K562 (cell line): ENCODE data around the gene CCNL1. TPM values are rescaled to one million over a fixed set of nuclear protein-coding genes. Genes with fewer than 3 reads are reported as not detected.

Source experiments
- BCL6 ChIP-seq: fragments of 250-450 bp; sonication (Bioruptor Pico); IDR thresholded peaks from 2 replicates; pipeline ENCODE4 v1.4.0; 2020
- CBFA2T2 ChIP-seq: fragments of 450-650 bp; conservative IDR thresholded peaks from 2 replicates; pipeline ENCODE4 v1.6.1; 2017; ENCODE audit warnings: mild to moderate bottlenecking
- CEBPB ChIP-seq: fragments of 450-650 bp; IDR thresholded peaks from 2 replicates; pipeline ENCODE4 v1.6.1; 2016; ENCODE audit warnings: missing genetic modification characterization, missing compliant biosample characterization
- DIDO1 ChIP-seq: fragments of 450-650 bp; IDR thresholded peaks from 2 replicates; pipeline ENCODE4 v1.6.1; 2016; ENCODE audit warnings: low read depth, missing biosample characterization, missing genetic modification characterization
- DMBX1 ChIP-seq: fragments of 250-450 bp; sonication (Bioruptor Pico); IDR thresholded peaks from 2 replicates; pipeline ENCODE4 v1.8.0; 2022; ENCODE audit warnings: inconsistent platforms, mild to moderate bottlenecking, moderate library complexity, borderline replicate concordance
- EP300 ChIP-seq: IDR thresholded peaks from 2 replicates; pipeline ENCODE4 v1.6.1; 2012; ENCODE audit warnings: low read length, improper control_type of control experiment
- HEY1 ChIP-seq: fragments of 250-450 bp; sonication (Bioruptor Pico); IDR thresholded peaks from 2 replicates; pipeline ENCODE4 v1.5.0; 2020; ENCODE audit warnings: mild to moderate bottlenecking, moderate library complexity, borderline replicate concordance
- HOXB6 ChIP-seq: fragments of 250-450 bp; sonication (Bioruptor Pico); IDR thresholded peaks from 2 replicates; pipeline ENCODE4 v1.5.1; 2022; ENCODE audit warnings: mild to moderate bottlenecking, borderline replicate concordance
- MAZ ChIP-seq, 2 experiments: fragments of 450-650 bp in 1 of 2; sonication (generic) in 1 of 2; formaldehyde crosslinking; IDR thresholded peaks in 1 of 2; conservative IDR thresholded peaks in 1 of 2; 2 replicates each; pipeline versions ENCODE4 v1.4.0 to v1.5.0; 2020; ENCODE audit warnings: mild to moderate bottlenecking in 1 of 2, missing genetic modification reagents in 1 of 2
- NFATC3 ChIP-seq: fragments of 450-650 bp; IDR thresholded peaks from 2 replicates; pipeline ENCODE4 v1.6.1; 2017; ENCODE audit warnings: mild to moderate bottlenecking
- POLR2B ChIP-seq: fragments of 450-650 bp; IDR thresholded peaks from 2 replicates; pipeline ENCODE4 v1.6.1; 2018; ENCODE audit warnings: low read depth; ENCODE audit not compliant: partially characterized antibody
- SREBF1 ChIP-seq: fragments of 150-350 bp; IDR thresholded peaks from 2 replicates; pipeline ENCODE4 v1.6.1; 2014; ENCODE audit warnings: antibody characterized with exemption, low read depth, low read length, borderline replicate concordance
- SRF ChIP-seq, 2 experiments: fragments of 250-450, 450-650 bp in 1 of 2; sonication (Bioruptor Pico) in 1 of 2; sonication (generic) in 1 of 2; formaldehyde crosslinking; IDR thresholded peaks; 2 replicates each; pipeline versions ENCODE4 v1.5.0 to v1.5.1; 2020 to 2022; ENCODE audit warnings: mild to moderate bottlenecking in 1 of 2, missing genetic modification reagents in 1 of 2
- TAF15 ChIP-seq: fragments of 200-400 bp; formaldehyde crosslinking; IDR thresholded peaks from 2 replicates; pipeline ENCODE4 v1.6.1; 2017; ENCODE audit warnings: mild to moderate bottlenecking, low read depth, low read length, moderate library complexity
- ZNF408 ChIP-seq: fragments of 250-450 bp; sonication (Bioruptor Pico); IDR thresholded peaks from 2 replicates; pipeline ENCODE4 v1.4.0; 2020; ENCODE audit warnings: low read depth, mild to moderate bottlenecking, moderate library complexity
- polyA plus RNA-seq, 8 experiments: library from polyadenylated mRNA; depleted of rRNA in 4 of 8; stranded (reverse) in 5 of 8; unstranded in 3 of 8; fragments of >200 nt; fragmentation: Nextera tagmentation in 2 of 8; fragmentation: Illumina TruSeq in 1 of 8; extraction: Ambion mirVana in 2 of 8; extraction: Trizol in 1 of 8; gene quantifications; 2 replicates each; pipeline versions ENCODE4 v1.2.1 to v1.2.3, GENCODE V29; 2011 to 2014; ENCODE audit warnings: inconsistent platforms in 1 of 8, missing spikeins in 1 of 8
- total RNA-seq, 7 experiments: library from RNA; depleted of rRNA in 6 of 7; stranded (reverse); fragments of >200 nt in 6 of 7; fragmentation: Illumina TruSeq in 2 of 7; extraction: Trizol in 2 of 7; gene quantifications; 2 replicates each; pipeline versions ENCODE4 v1.2.1 to v1.2.3, GENCODE V29; 2011 to 2021; ENCODE audit warnings: low replicate concordance in 1 of 7
- TF ChIP-seq, protein P1 (sequence below): sonication (generic); formaldehyde crosslinking; IDR thresholded peaks from 2 replicates; pipeline ENCODE4 v1.8.0; 2022; ENCODE audit warnings: mild to moderate bottlenecking, missing genetic modification reagents
- TF ChIP-seq, protein P2 (sequence below): fragments of 450-650 bp; conservative IDR thresholded peaks from 2 replicates; pipeline ENCODE4 v1.6.1; 2016; ENCODE audit warnings: missing genetic modification characterization, low read depth, mild to moderate bottlenecking, control low read depth, missing compliant biosample characterization
- TF ChIP-seq, protein P3 (sequence below): sonication (generic); formaldehyde crosslinking; IDR thresholded peaks from 2 replicates; pipeline ENCODE4 v1.8.1; 2022; ENCODE audit warnings: missing genetic modification reagents
- TF ChIP-seq, protein P4 (sequence below): fragments of 200-800 bp; sonication (Bioruptor generic); IDR thresholded peaks from 2 replicates; pipeline ENCODE4 v1.6.1; 2017; ENCODE audit warnings: missing genetic modification characterization, missing compliant biosample characterization
- TF ChIP-seq, protein P5 (sequence below): fragments of 450-650 bp; IDR thresholded peaks from 2 replicates; pipeline ENCODE4 v1.6.1; 2014; ENCODE audit warnings: low read depth, mild to moderate bottlenecking, moderate library complexity, borderline replicate concordance

CCNL1 gene
- total and polyA plus RNA-seq, 9 of the 15 experiments (the other 6 are each of a cell fraction or from before 2014, with no cell fraction given): 16.1 to 186 (median 132) TPM

DNA sequence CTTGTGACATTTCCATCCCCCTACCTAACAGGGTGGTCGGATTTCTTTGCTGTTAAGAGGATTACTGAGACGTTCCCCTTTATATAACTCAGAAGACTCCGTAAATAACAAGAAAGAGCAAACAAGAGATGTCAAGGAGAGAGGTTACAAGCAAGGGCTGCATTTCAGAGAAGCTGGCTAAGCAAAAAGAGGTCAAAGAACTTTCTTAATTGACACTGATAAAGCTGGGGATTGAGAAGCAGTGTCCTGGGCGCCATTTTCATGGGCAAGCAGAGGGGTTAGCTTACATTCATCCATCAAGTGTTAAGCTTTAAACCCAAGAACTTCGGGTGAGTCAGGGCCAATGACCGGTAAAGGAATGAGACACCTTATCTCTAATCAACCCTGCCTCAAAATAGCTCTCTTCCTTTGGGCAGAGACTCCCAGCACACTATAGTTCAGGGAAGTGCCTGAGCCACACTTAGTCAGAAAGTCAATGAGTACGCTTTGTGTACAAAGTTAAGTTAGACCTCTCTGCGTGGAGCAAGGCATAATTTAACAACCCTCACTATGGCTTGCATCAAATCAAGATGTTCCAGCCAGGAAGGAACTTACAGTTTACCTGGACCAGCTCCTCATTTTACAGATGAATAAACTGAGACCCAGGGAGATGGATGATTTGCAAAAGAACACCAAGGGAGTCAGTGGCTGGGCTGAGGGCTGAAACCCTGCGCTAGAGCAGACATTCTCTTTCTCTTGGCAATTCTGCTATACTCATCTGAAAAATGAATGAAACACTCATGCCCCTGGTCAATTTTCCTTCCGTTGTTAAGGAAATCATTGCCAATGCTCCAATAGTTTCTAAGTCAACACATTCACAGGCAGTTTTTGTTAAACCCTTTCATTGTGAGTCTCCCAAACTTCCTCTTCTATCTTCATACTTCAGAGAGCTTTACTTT lies 44.6 kb downstream of the CCNL1 start (continued):
- TF ChIP-seq, protein P1, sequence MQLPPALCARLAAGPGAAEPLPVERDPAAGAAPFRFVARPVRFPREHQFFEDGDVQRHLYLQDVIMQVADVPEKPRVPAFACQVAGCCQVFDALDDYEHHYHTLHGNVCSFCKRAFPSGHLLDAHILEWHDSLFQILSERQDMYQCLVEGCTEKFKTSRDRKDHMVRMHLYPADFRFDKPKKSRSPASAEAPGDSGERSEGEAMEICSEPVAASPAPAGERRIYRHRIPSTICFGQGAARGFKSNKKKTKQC (CRISPR knock-in tag): no peak
- TF ChIP-seq, protein P2, sequence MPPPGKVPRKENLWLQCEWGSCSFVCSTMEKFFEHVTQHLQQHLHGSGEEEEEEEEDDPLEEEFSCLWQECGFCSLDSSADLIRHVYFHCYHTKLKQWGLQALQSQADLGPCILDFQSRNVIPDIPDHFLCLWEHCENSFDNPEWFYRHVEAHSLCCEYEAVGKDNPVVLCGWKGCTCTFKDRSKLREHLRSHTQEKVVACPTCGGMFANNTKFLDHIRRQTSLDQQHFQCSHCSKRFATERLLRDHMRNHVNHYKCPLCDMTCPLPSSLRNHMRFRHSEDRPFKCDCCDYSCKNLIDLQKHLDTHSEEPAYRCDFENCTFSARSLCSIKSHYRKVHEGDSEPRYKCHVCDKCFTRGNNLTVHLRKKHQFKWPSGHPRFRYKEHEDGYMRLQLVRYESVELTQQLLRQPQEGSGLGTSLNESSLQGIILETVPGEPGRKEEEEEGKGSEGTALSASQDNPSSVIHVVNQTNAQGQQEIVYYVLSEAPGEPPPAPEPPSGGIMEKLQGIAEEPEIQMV (tag): peak; percentile 68
- TF ChIP-seq MAZ (CRISPR knock-in tag; conservative IDR thresholded peaks at IDR 0.05 in 1 of 2, IDR thresholded peaks at IDR 0.05 in 1 of 2) (peak in 1 of 2 experiments; percentile 73; a peak in 2 of 4 replicates), NFATC3 (no peak), EP300 (peak; percentile 88), SRF (CRISPR knock-in tag; IDR thresholded peaks at IDR 0.05) (peak in 1 of 2 experiments; percentile 12; a peak in 1 of 4 replicates), HEY1 (no peak), DMBX1 (CRISPR knock-in tag) (peak; percentile 89; the same call in 1 of the 2 replicates), CBFA2T2 (no peak), TAF15 (no peak), ZNF408 (CRISPR knock-in tag) (no peak), DIDO1 (tag) (peak; percentile 55; the same call in 1 of the 2 replicates), HOXB6 (CRISPR knock-in tag) (no peak), CEBPB (no peak), SREBF1 (no peak), POLR2B (peak; percentile 34), BCL6 (CRISPR knock-in tag) (no peak)
- TF ChIP-seq, protein P3, sequence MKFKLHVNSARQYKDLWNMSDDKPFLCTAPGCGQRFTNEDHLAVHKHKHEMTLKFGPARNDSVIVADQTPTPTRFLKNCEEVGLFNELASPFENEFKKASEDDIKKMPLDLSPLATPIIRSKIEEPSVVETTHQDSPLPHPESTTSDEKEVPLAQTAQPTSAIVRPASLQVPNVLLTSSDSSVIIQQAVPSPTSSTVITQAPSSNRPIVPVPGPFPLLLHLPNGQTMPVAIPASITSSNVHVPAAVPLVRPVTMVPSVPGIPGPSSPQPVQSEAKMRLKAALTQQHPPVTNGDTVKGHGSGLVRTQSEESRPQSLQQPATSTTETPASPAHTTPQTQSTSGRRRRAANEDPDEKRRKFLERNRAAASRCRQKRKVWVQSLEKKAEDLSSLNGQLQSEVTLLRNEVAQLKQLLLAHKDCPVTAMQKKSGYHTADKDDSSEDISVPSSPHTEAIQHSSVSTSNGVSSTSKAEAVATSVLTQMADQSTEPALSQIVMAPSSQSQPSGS (CRISPR knock-in tag): no peak
- TF ChIP-seq, protein P4, sequence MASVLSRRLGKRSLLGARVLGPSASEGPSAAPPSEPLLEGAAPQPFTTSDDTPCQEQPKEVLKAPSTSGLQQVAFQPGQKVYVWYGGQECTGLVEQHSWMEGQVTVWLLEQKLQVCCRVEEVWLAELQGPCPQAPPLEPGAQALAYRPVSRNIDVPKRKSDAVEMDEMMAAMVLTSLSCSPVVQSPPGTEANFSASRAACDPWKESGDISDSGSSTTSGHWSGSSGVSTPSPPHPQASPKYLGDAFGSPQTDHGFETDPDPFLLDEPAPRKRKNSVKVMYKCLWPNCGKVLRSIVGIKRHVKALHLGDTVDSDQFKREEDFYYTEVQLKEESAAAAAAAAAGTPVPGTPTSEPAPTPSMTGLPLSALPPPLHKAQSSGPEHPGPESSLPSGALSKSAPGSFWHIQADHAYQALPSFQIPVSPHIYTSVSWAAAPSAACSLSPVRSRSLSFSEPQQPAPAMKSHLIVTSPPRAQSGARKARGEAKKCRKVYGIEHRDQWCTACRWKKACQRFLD (CRISPR knock-in tag): peak; percentile 92
- TF ChIP-seq, protein P5, sequence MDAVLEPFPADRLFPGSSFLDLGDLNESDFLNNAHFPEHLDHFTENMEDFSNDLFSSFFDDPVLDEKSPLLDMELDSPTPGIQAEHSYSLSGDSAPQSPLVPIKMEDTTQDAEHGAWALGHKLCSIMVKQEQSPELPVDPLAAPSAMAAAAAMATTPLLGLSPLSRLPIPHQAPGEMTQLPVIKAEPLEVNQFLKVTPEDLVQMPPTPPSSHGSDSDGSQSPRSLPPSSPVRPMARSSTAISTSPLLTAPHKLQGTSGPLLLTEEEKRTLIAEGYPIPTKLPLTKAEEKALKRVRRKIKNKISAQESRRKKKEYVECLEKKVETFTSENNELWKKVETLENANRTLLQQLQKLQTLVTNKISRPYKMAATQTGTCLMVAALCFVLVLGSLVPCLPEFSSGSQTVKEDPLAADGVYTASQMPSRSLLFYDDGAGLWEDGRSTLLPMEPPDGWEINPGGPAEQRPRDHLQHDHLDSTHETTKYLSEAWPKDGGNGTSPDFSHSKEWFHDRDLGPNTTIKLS: no peak
